Cardiac atrium fibroblast (primary cell): ENCODE results near the gene FAM124A. TPM values are rescaled to one million over a fixed set of nuclear protein-coding genes. Genes with fewer than 3 reads are reported as not detected.

ENCODE experiments used
- total RNA-seq: library from RNA; depleted of rRNA; stranded (reverse); fragments of >200 nt; gene quantifications from 2 replicates; pipeline ENCODE4 v1.2.3, GENCODE V29; 2015

Gene FAM124A
- total RNA-seq = 0.97 and 2.3 TPM in 2 replicates

GRCh38 chr13:51222037-51222685 is at the start of gene FAM124A:
Gene FAM124A, plus strand, starts transcription at chr13:51222398. Its CDS starts 104 bp downstream, at chr13:51222502.

Other genes starting within 250 kb of the FAM124A start
- gene C13orf42, start 111.1 kb upstream of the FAM124A start, total RNA-seq = not detected in 2 replicates
- not detected in 2 replicates for gene SERPINE3, start 117.3 kb downstream of the FAM124A start, total RNA-seq
- gene INTS6, start 230.6 kb downstream of the FAM124A start, total RNA-seq = 17.7 and 26.9 TPM in 2 replicates